Adrenal gland (tissue), 12 donors: ENCODE data around the gene UBE2M. TPM values are rescaled to one million over a fixed set of nuclear protein-coding genes. Genes with fewer than 3 reads are reported as not detected.
"Not testable (repeated sequence)": the region's sequence is repeated elsewhere in the genome, so short reads cannot be mapped to it uniquely, and the experiment has no call there.

ENCODE experiments used
- DNase-seq, 7 donors: peaks; one replicate each; pipeline ENCODE4 v3.0.0-alpha.2; 2019 to 2020
- H3K27ac ChIP-seq, 5 donors: fragments of 200-600 bp; sonication (generic) in 4 of 5; 1 replicate in 3 of 5; 2 replicates in 2 of 5; pipeline versions ENCODE4 v1.5.1 to v1.8.0; 2016 to 2020; ENCODE audit warnings: mild to moderate bottlenecking in 1 of 5
- H3K27me3 ChIP-seq: fragments of 200-600 bp; 2 replicates; pipeline ENCODE4 v1.8.0; 2021
- H3K36me3 ChIP-seq, 2 donors: fragments of 200-600 bp; replicated peaks in 1 of 2; 1 replicate in 1 of 2; 2 replicates in 1 of 2; pipeline versions ENCODE4 v1.5.1 to v1.8.0; 2018 to 2022
- H3K4me1 ChIP-seq, 2 donors: fragments of 200-600 bp; replicated peaks in 1 of 2; 1 replicate in 1 of 2; 2 replicates in 1 of 2; pipeline versions ENCODE4 v1.5.1 to v1.8.0; 2018 to 2021
- H3K4me3 ChIP-seq, 4 donors: fragments of 200-600 bp; sonication (generic) in 3 of 4; one replicate each; pipeline ENCODE4 v1.5.1; 2016 to 2018
- H3K9me3 ChIP-seq, 3 donors: fragments of 200-600 bp; sonication (generic) in 1 of 3; replicated peaks in 1 of 3; 1 replicate in 2 of 3; 2 replicates in 1 of 3; pipeline versions ENCODE4 v1.5.1 to v1.8.0; 2016 to 2021
- CTCF ChIP-seq, 6 experiments: fragments of 450-650 bp in 4 of 6; fragments of 200-600 bp in 2 of 6; sonication (generic) in 1 of 6; IDR thresholded peaks; 1 replicate in 5 of 6; 2 replicates in 1 of 6; pipeline versions ENCODE4 v1.5.1 to v1.8.0; 2016 to 2021; ENCODE audit warnings: antibody characterized with exemption in 6 of 6, mild to moderate bottlenecking in 2 of 6, moderate library complexity in 1 of 6
- POLR2A ChIP-seq, 2 donors: fragments of 450-650 bp; IDR thresholded peaks; one replicate each; pipeline ENCODE4 v1.6.1; 2017; ENCODE audit warnings: antibody characterized with exemption in 2 of 2, mild to moderate bottlenecking in 2 of 2, moderate library complexity in 1 of 2
- WGBS, 4 donors: extraction: QIAGEN DNeasy Blood & Tissue Kit in 2 of 4; methylation state at CpG; one replicate each; pipeline versions ENCODE4 v1.1.5 to v1.1.7; 2013 to 2017; 5-methylcytosine and 5-hydroxymethylcytosine counted together
- intact Hi-C, 2 donors: fragments of 100-400 bp; cut with DNase I; formaldehyde crosslinking; loops; one replicate each; pipeline versions ENCODE4 v1.14.1 to v1.15.0; 2022 to 2023
- polyA plus RNA-seq, 3 donors: library from polyadenylated mRNA; stranded (reverse); fragments of 200-250 nt in 2 of 3; fragments of 350-450 nt in 1 of 3; fragmentation: Illumina TruSeq in 1 of 3; extraction: RNeasy Lipid Tissue Mini Kit (QIAGEN cat#74804) in 1 of 3; gene quantifications; one replicate each; pipeline ENCODE4 v1.2.3, GENCODE V29; 2013 to 2014
- total RNA-seq, 9 donors: library from RNA; depleted of rRNA in 4 of 9; stranded (reverse); fragments of >200 nt in 4 of 9; fragments of 120-200 nt in 1 of 9; fragmentation: NEBNext Ultra II Directional in 1 of 9; extraction: Animal tissue kit (Norgen Biotek cat#: 25700) in 1 of 9; gene quantifications; one replicate each; pipeline versions ENCODE4 v1.1.0 to v1.2.4, GENCODE V29; 2013 to 2023
- donor health status: healthy with polysubstance abuse.
- donor health status: Bipolar disorder and iron deficiency.
- donor health status: DM: yes; HTN: yes; CAD: no.
- donor health status: DM: no; HTN: no; CAD: no.
- donor health status: DM: no; HTN: no; CAD: no.
- donor health status: DM: yes; HTN: yes; CAD: no.

The UBE2M gene
- total and polyA plus RNA-seq, 12 donors, result 19.9 to 193 (median 66.4) TPM

GRCh38 chr19:58581227-58582141 lies 23.1 kb upstream of the UBE2M start:
- Histone ChIP-seq H3K27ac (peak overlapping the region in 2 of 5 donors; percentile 65 to 80), H3K4me3 (no peak overlapping the region), H3K9me3 (no peaks in the 10 kb centered on the region), H3K4me1 (peaks cover 4 to 10% of the 10 kb centered on the region in 2 donors), H3K27me3 (no peaks in the 10 kb centered on the region), H3K36me3 (peaks cover 0 to 15% of the 10 kb centered on the region in 2 donors)
- TF ChIP-seq POLR2A (IDR thresholded peaks at IDR 0.05) (no peak), CTCF (IDR thresholded peaks at IDR 0.05) (peak; percentile 64 to 94 (median 88))
- 72 to 79% (median 77%) methylated on average over 48 to 62 of the region's 62 CpGs for WGBS, 4 donors
- intact Hi-C loops, result no loop called here
- DNase-seq, result peak; percentile 80 to 95 (median 88)

- TF ChIP-seq POLR2A (IDR thresholded peaks at IDR 0.05) (no peak), CTCF (IDR thresholded peaks at IDR 0.05) (no peak)
- DNase-seq, result peak in 3 of 7 donors; percentile 7 to 19 (median 19)
- H3K4me3 ChIP-seq, result no peak overlapping the region
- no peaks in the 10 kb centered on the region for H3K27me3 ChIP-seq
- H3K36me3 ChIP-seq, result peaks cover 0 to 15% of the 10 kb centered on the region in 2 donors
- 87 to 93% (median 89%) methylated on average over 8 of the region's 8 CpGs for WGBS, 4 donors
- intact Hi-C loops, result no loop called here
- H3K9me3 ChIP-seq, result no peaks in the 10 kb centered on the region
- H3K27ac ChIP-seq, result no peak overlapping the region
- H3K4me1 ChIP-seq, result peaks cover 9 to 11% of the 10 kb centered on the region in 2 donors
These were observed 21.2 kb upstream of the UBE2M start for GRCh38 chr19:58579473-58580142.

GRCh38 chr19:58578012-58578925 lies 19.9 kb upstream of the UBE2M start:
- peak; percentile 0 to 50 (median 21) for DNase-seq
- H3K36me3 ChIP-seq, result peaks cover 0 to 15% of the 10 kb centered on the region in 2 donors
- WGBS, 4 donors, result 84 to 92% (median 89%) methylated on average over 9 to 11 of the region's 11 CpGs

GRCh38 chr19:58577581-58577980 lies 19.2 kb upstream of the UBE2M start:
- H3K4me3 ChIP-seq, H3K9me3 ChIP-seq, H3K36me3 ChIP-seq, H3K27ac ChIP-seq, H3K27me3 ChIP-seq, intact Hi-C loops: not testable (repeated sequence)
- peak in 1 of 7 donors; percentile 11 for DNase-seq
- H3K4me1 ChIP-seq, result peaks cover 9 to 21% of the 10 kb centered on the region in 2 donors
- 94 to 96% (median 95%) methylated on average over 2 of the region's 2 CpGs for WGBS, 4 donors

More at GRCh38 chr19:58578012-58578925, 19.9 kb upstream of the UBE2M start:
- H3K4me1 ChIP-seq, result peaks cover 9 to 21% of the 10 kb centered on the region in 2 donors
- H3K9me3 ChIP-seq, result no peaks in the 10 kb centered on the region
- H3K27me3 ChIP-seq, result no peaks in the 10 kb centered on the region
- intact Hi-C loops, result no loop called here
- no peak for TF ChIP-seq POLR2A (IDR thresholded peaks at IDR 0.05)
- no peak for TF ChIP-seq CTCF (IDR thresholded peaks at IDR 0.05)
- no peak overlapping the region for H3K27ac ChIP-seq
- H3K4me3 ChIP-seq, result no peak overlapping the region
